Stimulated activated CD4-positive, alpha-beta T cell treated with anti-CD3 and anti-CD28 coated beads, Interleukin-2, amount 100 ng/mL, for 24 hours (primary cell): ENCODE measurements around the gene KLHL35.

Experiments used
- DNase-seq, 2 donors: peaks; one replicate each; pipeline ENCODE4 v3.0.0-alpha.2; 2020

KLHL35 gene

DNA sequence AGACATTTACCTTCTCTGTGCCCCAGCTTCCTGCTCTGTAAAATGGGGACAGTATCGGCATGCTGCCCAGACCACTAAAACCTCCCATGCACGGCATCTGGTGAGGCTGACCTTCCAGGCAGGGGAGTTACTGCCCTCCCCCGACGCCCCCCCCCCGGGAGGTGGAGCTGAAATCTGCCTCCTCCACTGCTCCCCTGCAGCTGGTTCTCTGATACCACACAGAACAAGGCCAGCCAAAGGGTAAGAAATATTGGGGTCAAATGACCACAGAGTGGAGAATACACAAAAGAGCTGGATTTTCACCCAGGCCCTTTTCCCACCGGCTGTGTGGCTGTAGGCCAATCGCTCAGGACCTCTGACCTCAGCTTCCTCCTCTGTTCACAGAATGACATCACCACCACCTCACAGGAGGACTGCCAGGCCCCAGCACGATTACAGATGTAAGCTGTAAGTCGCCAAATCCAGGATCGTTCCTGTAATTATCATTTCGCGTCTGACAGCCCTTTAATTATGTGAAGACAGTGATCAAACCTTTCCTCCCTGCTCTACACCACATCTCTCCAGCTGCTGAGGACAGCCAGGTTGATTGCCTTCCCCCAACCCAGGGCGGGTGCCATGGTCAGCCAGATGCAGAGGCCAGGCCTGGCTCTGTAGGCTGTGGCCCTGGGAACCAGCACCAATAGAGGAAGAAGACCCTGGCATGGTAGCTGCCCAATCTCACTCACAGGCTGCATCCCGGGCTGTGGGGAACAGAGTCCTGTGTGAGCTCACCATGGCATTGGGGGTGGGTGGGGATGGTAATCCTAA is 35.7 kb upstream of the KLHL35 start:
- no peak for DNase-seq

DNA sequence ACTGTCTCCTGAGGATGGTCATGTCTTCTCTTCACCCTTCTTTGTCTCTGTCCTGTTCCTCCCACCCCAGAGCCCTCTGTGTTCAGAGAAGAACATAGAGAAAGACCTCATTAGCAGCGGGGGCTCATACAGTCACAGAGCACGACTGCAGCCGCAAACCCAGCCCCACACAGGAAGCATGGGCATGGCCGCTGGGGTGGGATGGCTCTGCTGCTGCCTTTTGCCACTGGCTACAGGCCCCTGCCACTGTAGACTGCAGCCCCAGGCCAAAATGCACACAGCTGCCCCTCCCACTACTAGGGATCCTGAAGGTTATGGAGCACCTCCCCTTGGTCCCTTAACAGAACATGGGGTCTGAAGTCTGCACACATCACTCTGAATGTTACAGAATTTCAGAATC is 34.9 kb upstream of the KLHL35 start:
- no peak for DNase-seq

DNA sequence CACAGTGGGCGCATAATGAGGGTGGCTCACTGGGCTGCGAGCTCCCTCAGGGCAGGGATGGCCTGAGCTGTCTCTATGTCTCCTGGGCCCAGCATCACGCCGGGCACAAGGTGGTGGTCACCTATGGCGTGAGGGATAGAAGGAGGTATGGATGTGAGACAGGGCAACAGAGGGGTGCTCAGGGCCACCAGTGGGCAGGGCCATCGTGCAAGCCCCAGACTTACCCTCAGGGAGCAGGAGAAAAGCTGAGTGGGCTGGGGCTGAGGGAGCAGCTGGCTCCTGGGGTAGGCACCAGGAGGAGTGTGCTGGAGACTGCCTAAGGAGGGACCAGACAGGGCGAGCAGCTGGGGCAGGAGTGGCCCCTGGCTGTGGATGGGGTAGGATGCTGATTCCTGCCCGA is 34.3 kb upstream of the KLHL35 start:
- no peak for DNase-seq

DNA sequence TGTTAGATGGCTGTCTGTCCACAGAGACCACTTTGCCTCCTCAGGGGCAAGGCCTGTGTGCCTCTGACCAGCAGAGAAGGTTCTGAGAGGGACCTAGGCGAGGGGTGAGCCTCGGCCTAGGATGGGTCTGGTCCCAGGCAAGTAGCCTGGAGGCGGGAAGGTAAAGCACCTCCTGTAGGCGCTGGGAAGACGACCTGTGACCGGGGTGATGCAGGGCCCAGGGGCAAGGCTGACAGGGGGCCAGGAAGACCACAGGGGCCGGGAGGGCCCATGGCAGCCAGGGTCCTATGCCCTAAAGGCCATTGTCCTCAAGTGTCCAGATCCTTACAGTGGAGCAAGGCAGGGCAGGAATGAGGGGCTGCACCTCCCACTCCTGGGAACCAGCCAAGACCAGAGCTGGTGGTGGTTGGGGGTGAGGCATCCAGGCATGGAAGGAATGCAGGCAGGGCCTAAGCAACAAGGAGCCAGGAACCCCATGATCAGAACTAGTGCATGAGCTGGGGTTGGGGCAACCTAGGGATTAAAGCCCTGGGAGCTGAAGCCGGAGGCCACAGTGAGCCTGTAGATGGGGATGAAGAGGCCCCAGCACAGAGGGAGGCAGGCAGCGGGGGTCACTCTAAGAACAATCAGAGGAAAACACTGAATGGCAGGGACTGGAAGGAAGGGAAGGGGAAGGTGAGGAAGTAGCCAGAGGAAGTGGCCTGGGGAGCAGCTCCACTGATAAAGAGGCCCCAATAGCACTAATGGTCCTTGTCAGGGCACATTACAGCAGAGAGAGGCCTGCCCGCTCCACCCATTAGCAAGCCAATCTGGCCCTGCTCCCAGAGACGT is 32.9 kb upstream of the KLHL35 start:
- DNase-seq = no peak

DNA sequence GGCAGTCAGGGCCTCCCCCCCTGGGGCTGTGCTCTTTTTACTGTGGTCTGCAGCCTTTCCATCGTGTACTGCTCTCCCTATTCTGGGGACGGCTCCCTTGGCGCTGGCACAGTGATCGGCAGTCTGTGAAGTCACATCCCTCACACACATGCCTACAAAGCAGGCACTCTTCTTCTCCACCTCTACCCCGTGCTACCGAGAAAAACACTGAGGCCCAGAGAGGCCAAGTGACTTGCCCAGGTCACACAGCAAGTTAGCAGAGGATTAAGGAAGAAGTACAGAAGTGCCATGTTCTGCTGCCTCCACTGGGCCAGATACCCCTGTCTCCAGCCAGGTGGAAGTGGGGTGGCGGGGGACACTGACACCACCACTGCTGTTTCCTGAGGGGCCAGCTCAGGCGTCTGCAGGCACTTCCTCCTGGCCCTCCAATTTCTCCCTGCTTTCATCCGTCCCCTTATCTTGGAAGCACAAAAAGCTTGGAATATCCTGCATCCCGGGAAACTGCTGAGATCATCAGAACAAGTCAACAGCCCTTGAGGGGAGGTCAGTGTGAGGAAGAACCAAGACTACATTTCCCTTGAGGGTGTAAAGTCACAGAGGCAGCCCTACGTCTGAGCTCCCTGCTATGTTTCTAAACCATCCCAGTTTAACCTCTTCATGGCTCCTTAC is 30.2 kb upstream of the KLHL35 start:
- DNase-seq = no peak

DNA sequence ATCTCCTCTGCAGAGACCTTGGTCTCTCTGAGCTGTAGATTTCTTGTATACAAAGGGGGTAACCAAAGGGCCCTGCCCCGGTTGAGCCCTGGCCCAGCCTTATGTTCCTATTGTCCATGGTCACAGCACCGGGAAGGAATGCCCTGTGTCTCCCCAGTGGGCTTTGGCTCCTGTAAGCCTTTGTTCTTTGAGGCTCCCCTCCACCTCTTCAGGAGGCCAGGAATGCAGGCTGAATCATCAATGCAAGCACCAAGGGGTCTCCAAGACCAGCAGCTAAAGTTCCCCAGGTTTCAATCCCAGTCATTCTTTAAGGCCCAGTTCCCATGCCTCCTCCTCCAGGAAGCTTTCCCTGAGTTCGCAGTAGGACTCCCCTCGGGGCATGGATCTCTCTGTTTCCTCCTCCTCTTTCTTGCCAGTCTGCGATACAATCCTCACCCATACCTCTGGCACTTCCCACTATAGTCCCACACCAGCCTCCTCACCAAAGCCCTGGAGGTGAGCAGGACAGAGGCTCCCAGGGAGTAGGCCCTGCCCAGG is 29.2 kb upstream of the KLHL35 start:
- DNase-seq = no peak

DNA sequence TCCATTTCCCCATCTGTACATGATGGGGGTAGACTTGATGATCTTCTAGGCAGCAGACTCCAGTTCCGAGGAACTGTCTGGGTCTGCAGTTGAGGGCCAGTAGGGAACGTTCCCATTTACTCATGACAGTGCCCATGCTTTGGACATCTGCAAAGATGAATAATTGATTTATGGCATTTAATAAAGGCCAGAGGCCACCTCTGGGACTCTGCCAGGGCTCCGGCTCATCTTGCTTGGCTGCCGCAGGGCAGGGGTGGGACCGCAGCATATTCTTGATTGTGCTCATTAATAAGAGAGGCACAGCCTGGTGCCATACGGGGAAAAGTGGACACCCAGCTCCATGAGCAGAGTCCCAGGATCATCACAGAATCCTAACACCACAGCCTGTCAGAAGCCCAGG is 28.1 kb upstream of the KLHL35 start:
- no peak for DNase-seq

DNA sequence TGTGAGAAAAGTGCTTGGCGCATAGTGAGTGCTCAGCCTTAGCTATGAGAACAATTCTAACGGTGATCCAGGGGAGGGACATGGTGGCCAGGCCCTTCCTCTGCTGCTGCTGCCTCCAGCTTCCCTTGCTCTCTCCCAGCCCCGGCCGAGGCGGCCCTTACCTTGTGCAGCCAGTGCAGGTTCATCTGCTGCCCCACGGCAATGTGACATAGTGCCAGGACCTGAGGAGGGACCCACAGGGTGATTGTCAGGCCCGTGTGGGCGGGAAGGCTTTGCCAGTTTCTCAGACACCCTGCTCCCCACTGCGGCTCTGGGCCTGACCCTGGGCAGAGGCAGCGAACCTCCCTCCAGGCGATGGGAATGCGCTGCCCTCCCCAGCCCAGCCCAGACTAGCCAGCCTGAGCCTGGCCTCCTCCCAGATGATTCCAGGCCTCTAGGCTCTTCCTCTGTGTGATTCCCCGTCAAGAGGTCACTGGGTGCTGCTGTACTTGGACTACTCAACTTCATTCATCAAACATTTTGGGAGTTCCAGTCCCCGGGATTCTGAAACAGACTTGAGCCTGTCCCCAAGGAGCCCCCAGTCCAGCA is 23.7 kb upstream of the KLHL35 start:
- no peak for DNase-seq

DNA sequence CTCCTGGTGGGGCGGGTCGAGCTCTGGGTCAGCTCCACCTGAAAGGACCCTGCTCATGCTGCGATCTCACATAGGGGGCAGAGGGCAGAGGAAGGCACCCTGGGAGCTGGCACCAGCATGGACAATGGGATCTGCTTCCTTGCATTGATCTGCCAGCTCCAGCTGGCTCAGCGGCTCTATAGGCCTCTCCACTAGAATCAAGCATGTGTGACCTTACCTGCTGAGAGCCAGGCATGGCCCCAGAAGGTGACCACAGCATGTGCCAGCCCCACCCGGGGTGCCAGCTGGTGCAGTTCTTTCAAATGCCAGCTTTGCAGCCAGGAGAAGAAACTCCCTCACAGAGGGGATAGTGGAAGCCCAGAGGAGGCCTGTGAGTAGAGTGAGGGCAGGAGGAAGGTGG is 22.0 kb upstream of the KLHL35 start:
- DNase-seq = no peak

DNA sequence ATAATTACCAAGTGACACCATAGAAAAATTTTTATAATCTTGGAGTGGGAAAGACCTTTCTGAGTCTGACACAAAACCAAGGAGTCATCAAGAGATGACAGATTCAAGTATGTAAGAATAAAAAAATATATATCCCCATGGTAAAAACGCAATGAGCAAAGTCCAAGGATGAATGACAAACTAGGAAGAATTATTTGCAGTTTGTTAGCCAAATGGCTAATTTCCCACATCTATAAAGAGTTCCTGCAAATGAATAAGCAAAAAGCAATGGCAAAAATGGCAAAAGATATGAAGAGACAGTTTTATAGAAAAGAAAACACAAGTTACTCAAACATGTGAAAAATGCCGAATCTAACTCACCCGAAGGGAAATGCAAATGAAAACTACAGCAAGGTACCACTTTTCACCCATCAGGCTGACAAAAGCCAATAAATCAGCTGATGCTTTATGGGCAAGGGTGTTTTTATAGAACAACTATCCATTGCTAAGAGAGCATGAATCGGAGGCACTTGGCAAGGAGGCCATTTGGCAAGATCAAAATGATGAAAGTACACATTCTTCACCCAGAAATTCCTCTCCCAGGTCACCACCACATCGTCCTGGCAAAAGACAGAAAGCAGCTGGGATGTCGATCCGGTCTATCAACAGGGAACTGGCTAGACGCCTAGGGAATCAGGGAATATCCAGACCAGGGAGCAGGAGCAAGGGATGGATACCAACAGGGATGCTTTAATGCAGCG is 21.1 kb upstream of the KLHL35 start:
- DNase-seq = no peak

DNA sequence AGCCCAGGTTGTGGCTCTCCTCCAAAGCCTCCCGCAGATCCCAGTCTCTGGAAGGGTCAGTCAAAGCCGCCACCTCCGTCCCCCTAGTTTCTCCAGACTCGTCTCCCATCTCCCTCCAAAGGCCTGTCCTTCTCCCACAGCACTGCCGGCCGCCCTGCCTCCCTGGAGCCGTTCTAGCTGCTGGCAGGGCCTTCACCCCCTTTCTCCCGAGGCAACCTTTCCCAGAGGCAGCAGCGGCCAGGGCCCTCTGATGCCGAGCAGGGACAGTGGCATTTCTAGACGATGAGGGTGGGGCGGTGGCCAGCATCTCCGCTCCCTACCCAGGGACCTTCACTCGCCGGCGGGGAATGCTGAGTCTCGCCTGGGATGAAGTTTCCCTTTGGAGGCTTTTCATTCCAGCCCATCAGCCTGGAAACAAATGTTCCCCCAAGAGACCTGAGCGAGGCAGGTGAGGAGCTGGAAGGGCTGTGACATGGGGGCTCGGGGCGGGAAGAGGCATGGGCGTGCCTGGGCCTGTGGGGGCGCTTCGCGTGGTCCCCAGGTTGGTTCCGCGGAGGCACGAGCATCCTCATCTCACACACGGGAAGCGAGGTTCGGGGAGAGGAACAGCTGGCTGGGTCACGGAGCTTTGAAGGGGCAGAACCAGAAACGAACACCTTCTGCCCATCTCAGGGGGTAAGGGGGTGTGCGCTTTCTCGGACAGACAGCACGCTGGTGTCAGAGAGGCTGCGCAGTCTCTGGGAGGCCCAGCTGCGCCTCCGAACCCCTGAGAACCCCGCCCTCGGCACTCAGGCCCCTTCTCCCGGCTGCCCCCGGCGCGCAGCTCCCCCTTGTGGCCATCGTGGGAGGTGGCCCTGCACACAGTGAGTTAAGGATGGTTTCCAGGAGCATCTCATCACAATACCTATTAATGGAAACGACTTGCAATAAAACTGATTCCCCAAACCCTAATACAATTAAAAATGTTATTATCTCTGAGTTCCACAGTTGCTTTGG is 18.1 kb upstream of the KLHL35 start:
- peak; percentile 47 to 66 for DNase-seq

DNA sequence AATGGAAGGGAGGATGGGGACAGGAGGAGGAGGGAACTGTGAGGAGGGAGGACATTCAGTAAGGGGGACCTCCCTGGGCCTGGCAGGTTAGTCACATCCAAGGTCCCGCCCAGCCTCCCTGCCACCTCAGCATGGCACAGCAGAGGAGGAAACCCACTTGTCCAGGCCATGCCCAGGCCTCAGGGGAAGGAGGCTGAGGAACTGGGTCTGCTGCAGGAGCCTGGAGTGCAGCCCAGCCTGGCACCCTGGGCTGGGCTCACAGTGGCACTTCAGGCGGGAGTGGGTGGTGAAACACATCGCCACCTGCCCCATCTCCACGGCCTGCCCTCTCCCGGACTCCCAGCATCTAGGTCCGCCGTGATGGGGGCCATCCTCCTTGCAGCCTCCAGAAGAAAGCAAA is 17.2 kb upstream of the KLHL35 start:
- no peak for DNase-seq

DNA sequence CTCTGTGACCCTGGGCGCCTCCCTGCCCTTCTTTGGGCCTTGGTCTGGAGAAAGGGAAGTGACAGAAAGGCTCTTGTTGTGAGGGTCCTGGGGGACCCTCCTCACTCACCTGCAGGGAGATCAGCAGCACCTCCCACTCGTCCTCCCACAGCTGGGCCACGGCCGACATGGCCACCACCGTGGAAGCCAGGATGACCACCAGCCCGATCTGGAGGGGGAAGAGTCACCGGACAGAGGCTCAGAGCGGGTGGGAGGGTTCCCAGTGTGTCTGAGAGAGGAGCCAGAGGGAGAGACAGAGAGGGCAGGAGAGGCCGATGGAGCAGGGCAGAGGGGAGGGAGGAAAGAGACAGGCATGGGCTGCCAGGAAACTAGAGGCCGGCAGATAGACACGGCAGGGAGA is 16.8 kb upstream of the KLHL35 start:
- no peak for DNase-seq

DNA sequence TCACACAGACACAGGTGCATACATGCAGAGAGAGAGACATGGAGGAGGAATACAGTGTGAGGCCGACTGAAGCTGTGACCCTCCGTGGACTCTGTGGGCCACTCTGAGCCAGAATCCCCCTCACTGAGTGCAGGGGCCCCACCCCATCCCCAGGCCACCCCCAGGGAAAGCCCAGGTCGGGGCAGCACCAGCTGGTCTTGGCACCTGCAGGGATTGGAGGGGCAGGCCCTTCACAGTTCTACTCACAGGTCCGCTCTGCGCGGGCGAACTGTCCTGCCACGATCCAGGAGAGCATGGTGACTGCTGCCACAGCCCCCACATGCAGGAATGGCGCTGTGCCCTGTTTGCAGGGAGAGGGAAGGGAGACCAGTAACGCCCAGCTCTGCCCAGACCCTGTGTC is 16.3 kb upstream of the KLHL35 start:
- no peak for DNase-seq

DNA sequence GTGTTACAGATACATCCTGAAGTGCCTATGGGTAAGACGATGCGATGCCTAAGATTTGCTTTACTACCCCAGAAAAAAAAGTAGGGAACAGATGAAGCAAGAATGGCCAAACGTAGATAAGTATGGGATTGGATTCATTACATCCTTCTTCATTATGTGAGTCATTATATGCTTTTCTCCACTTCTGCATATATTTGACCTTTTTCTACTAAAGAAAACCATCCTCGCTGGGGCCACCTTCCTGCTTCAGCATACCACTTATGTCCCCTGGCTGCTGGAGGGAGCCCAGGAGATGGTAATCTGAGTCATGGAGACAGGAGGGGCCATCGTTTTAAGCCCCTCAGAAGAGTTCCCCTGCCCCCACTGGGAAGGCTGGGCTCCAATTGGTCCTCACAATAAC is 14.4 kb upstream of the KLHL35 start:
- no peak for DNase-seq

DNA sequence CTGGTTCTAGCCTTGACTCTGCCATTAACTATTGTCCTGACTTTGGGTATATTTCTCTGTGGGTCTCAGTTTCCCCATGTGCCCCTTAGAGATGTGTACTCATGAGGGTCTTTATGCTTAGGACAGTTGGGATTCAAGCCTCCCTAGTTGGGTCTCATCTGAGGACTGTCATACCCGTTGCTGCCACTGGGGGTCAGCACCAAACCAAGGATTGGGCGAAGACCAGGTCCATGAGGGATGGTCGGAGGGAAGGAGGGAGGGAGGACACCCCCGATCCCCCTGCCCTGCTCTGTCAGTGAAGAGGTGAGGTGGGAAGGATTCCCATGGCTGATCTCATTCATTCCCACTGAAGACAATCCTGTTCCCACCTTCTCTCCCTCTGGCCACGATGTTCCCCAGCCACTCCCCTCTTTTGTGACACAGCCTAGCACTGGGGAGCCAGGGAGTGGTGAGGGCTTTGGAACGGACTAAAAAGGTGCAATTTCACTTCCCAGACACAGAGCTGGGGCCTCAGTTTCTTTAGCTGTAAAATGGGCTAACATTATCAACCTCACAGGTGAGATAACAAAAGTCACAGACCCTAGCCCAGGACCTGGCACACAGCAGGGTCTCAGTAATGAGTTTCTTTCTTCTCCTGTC is 12.4 kb upstream of the KLHL35 start:
- DNase-seq = peak; percentile 81 to 83

DNA sequence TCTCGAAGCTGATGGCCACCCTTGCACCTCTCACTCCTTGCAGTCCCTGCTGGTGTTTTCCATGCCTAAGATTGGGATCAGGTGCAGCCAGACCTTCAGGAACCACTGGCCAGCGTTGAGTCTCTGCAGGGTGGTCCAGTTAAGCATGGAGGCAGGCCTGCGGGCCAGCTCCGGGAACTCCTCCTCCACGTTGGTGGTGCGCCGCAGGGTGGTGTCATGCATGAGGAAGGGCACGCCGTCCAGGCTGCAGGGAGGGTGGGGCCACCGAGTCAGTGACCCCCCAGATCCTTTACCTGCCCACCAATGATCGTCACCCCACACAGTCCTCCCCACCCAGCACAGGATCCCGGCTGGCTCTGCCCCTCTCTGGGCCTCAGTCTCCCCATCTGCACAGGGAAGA is 10.0 kb upstream of the KLHL35 start:
- DNase-seq = no peak

DNA sequence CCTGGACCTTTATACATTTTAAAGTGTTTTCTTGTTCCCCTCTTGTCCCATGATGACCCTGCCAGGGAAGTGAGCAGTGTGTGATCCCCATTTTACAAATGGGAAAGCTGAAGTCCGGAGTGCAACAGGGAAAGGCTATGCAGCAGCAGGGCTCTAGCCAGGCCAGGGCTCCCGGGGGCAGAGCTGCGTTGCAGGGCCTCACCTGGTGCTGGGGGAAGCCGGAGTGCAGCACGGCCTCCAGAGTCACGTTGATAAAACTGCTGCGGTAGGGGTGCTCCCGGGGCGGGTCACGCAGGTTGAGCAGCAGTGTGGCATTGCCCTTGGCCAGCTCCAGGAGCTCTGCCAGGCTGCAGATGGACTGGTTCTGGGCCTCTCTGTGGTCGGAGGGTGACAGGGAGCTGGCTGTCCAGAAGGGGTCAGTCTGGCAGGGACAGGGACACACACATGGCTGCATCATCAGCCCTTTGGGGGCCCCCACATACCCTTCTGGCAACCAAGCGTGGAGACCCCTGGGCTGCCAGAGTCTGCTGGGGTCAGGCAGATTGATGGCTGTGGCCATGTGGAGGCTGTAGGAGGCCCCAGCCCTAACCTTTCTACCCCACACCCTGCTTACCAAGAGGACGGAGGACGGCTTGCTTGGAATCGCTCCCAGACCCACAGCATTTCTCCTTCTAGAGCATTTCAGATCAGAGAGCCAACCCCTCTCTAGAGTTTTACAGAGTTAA is 9.3 kb upstream of the KLHL35 start:
- DNase-seq = no peak

DNA sequence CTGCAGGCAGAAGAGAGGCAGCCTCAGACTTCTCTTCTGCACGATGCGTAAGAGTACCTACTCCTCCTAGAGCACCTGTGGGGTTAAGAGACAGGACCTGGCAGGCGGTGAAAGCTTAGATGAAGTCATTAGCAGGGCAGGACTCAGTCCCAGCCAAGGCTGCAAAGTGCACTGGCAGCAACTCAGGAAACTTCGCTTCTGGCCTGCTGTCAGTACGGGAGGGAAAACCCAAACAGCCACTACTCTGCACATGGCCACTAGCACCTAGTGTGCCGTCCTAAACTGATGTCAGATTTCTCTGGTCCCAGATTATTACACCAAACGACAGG is 8.8 kb upstream of the KLHL35 start:
- no peak for DNase-seq
